ENCODE data around the gene FTO.

GRCh38 chr16:53711390-53711789, 7.4 kb downstream of the FTO start:
- no peak for TF ChIP-seq CTCF (IDR thresholded peaks at IDR 0.05)
- TF ChIP-seq EZH2 (IDR thresholded peaks at IDR 0.05): no peak
- no peak for TF ChIP-seq EZH2phosphoT487 (IDR thresholded peaks at IDR 0.05)
